Astrocyte of the cerebellum (primary cell): ENCODE results near the gene AOPEP.

Source experiments
- DNase-seq: peaks from one replicate; pipeline ENCODE4 v3.0.0-alpha.2; 2011; ENCODE audit warnings: low read depth
- H3K4me3 ChIP-seq: 2 replicates; pipeline ENCODE4 v1.5.1; 2011; ENCODE audit warnings: mild to moderate bottlenecking, low read depth, low read length, moderate library complexity
- in situ Hi-C: cut with HindIII; loops from 2 replicates; pipeline ENCODE4 v1.10.0; 2017; ENCODE audit warnings: low sequenced_read_pairs
- TF ChIP-seq, protein P1 (sequence below): IDR thresholded peaks from 2 replicates; pipeline ENCODE4 v1.5.1; 2012; ENCODE audit warnings: low read length, low read depth, moderate library complexity, mild to moderate bottlenecking; ENCODE audit errors: missing control alignments

The AOPEP gene

DNA sequence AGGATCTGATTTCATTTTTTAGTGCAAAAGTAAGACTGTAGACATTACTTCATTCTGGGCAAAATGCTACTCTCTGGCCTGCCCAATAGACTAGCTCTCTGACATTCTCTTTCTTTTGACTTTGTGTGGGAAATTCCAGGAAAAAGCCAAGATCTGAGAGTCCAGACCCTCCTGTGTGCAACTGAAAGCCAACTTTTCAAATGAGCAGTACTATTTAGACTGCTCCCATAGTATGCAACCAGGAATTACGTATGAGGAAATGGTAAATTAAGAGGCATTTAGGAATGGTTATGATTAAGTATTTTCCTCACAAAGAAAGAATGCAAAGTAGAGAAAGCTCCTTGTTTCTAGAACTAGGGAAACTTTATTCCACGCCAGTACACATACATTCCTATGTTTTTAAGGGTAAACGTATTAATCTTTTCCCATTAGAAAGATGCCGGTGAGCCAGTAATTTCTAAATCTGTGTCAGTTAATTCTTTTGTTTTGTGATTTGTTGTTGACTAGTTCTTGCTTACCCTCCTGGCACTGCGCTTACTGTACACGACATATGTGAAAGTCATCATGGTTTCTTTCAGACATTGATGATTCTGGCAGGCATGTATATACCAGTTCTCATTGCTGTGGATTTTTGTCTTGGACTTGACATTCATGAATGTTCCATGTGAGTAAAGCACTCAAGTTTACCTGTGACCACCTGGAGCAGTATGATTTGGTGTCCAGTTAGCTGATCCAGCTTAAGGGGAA is 56.0 kb downstream of the AOPEP start:
- in situ Hi-C loops, result no loop called here
- H3K4me3 ChIP-seq, result no peak overlapping the region
- peak; percentile 83 for DNase-seq
- TF ChIP-seq, protein P1, sequence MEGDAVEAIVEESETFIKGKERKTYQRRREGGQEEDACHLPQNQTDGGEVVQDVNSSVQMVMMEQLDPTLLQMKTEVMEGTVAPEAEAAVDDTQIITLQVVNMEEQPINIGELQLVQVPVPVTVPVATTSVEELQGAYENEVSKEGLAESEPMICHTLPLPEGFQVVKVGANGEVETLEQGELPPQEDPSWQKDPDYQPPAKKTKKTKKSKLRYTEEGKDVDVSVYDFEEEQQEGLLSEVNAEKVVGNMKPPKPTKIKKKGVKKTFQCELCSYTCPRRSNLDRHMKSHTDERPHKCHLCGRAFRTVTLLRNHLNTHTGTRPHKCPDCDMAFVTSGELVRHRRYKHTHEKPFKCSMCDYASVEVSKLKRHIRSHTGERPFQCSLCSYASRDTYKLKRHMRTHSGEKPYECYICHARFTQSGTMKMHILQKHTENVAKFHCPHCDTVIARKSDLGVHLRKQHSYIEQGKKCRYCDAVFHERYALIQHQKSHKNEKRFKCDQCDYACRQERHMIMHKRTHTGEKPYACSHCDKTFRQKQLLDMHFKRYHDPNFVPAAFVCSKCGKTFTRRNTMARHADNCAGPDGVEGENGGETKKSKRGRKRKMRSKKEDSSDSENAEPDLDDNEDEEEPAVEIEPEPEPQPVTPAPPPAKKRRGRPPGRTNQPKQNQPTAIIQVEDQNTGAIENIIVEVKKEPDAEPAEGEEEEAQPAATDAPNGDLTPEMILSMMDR, result no peak

DNA sequence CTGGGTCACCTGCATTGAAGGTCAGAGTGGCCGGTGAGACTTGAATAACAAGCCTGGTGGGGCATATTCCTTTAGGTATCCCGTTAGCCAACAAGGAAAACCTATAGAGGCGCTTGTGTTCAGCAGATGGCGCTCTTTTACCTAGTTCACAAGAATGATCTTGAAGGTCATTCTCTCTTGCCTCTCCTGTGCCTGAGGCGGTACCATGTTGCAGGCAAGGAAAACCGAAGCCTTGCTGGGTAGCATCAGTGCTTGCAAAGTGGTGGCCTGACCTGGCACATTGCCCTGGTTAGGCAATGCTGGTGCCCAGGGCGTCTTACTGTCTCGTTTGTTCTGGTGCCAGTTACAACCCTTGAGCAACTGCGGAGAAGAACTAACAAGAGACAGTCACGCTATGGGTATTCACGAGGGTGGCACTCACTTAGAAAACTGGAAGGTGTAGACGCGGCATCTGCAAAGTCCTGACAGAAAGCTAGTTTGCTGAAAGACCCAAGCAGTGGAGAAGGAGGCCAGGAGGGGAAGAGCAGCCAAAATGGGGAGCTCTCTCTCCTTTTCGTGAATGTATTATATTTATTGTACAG is 56.7 kb downstream of the AOPEP start:
- in situ Hi-C loops, result no loop called here
- no peak overlapping the region for H3K4me3 ChIP-seq
- TF ChIP-seq, protein P1, result peak; percentile 72
- peak; percentile 78 for DNase-seq

DNA sequence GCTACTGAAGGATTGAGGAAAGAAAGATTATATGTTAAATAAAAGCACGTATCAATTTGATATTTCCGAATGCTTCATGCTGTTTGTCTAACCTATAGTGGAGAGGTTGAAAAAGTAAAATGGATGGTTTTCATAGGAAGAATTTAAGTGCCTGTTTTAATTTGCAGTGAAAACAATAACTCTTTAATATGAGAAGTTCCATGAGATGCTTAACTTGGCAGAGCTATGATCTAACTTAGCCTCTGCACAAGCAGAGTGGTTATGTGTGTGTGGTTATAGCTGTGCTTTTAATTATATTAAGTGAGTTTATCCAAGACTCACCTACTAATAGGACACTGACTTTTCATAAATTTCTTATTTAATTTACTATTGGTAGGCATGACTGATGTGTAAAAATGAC is 57.4 kb downstream of the AOPEP start:
- TF ChIP-seq, protein P1, result no peak
- in situ Hi-C loops, result no loop called here
- DNase-seq, result no peak
- H3K4me3 ChIP-seq, result no peak overlapping the region

DNA sequence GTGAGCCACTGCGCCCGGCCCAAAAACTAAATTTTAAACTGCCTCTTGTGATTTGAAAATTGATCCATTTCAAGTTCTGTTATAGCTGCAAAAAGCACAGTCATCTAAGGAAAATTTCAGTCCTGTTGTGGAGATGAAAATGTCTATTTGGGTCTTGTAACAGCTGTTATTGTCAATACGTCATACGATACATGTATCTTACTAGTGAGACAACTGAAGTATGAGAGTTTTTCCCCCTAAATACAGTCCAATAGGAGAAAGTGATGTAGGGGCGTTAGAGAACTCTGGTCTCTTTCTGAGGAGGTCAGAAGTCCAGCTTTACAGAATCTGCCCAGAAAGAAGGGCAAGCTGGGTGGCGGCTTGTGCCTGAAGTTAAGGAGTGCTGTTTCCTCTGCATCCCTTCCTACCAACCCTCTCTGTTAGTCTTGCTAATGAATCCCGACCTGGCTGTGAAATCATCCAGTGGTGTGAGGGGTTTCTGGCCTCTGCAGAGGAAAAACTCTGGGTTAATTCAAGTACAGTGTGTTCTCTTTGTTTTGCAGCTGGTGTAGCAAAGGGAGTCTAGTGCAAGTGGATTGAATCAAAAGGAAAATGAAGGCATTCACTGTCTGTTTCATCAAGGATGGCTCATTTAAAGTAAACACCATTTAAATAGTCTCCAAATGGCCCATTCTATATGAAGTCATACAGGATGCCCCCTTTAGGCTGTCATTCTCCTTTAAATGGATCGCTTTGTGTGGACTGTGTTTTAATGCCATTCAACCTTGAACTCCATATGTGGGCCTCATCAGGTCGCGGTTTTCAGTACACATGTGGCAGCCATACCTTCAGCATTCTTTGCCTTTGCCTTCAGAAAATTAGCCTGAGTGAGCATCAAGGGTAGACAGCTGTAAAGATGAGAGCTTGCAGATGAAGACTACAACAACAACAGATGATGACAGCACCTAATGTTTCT is 59.0 kb downstream of the AOPEP start:
- no peak for DNase-seq
- no peak overlapping the region for H3K4me3 ChIP-seq
- in situ Hi-C loops, result no loop called here
- TF ChIP-seq, protein P1, result no peak

DNA sequence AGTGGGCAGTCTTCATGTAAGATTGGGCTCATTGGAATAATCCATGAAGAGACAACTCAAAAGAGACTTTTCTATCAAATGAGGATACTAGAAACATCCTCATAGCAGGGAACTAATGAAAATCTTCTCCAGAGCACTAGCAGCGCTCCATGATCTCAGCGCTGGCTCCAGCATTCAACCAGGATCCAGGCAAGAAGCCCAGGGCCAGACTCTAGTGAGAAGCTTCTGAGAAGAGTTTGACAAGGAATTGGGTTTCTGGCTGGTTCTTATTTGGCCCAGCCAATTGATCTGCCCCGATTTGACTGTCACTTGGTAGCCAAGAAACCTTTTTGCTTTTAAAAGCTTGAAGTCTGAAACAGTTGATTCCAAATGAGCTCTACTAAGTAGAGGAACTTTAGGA is 60.1 kb downstream of the AOPEP start:
- TF ChIP-seq, protein P1, result no peak
- H3K4me3 ChIP-seq, result no peak overlapping the region
- in situ Hi-C loops, result no loop called here
- no peak for DNase-seq

DNA sequence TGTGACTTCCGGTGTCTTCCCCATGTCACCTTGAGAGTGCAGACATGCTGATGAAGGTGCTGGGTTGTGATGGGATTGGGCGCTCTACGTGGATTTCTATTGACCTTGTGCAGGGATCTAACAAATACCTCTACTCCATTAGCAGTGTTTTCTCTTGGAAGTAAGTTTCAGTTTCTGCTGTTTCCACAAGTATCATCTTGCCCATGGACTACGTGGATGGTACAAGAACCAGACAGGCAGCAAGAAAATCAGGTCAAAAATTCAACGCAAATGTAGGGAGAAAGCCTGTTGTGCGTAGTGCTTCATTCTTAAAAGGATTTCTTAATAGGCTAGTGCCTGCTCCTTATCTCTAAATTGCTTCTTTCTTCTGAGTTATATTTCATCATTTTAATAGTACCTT is 60.8 kb downstream of the AOPEP start:
- H3K4me3 ChIP-seq, result no peak overlapping the region
- in situ Hi-C loops, result no loop called here
- TF ChIP-seq, protein P1, result no peak
- no peak for DNase-seq
